K562 (cell line): ENCODE measurements around the gene PSRC1. TPM values are rescaled to one million over a fixed set of nuclear protein-coding genes. Genes with fewer than 3 reads are reported as not detected.

ENCODE experiments used
- BCL6 ChIP-seq: fragments of 250-450 bp; sonication (Bioruptor Pico); IDR thresholded peaks from 2 replicates; pipeline ENCODE4 v1.4.0; 2020
- CBX2 ChIP-seq: fragments of 200-600 bp; sonication (generic); IDR thresholded peaks from one replicate; pipeline ENCODE4 v1.6.1; 2012; ENCODE audit warnings: mild to moderate bottlenecking, low read length, inconsistent platforms; ENCODE audit not compliant: insufficient read depth, poor library complexity, severe bottlenecking
- ETV5 ChIP-seq: sonication (generic); formaldehyde crosslinking; IDR thresholded peaks from 2 replicates; pipeline ENCODE4 v1.4.0; 2020; ENCODE audit warnings: low read depth, mild to moderate bottlenecking, missing genetic modification reagents
- L3MBTL2 ChIP-seq: fragments of 450-650 bp; IDR thresholded peaks from 2 replicates; pipeline ENCODE4 v1.6.1; 2016; ENCODE audit warnings: mild to moderate bottlenecking, moderate library complexity
- NR2C2 ChIP-seq, 2 experiments: fragments of 200-800 bp in 1 of 2; sonication (Bioruptor generic) in 1 of 2; sonication (generic) in 1 of 2; formaldehyde crosslinking in 1 of 2; IDR thresholded peaks; 2 replicates each; pipeline versions ENCODE4 v1.6.1 to v1.8.0; 2016 to 2022; ENCODE audit warnings: mild to moderate bottlenecking in 1 of 2, missing compliant biosample characterization in 1 of 2, missing genetic modification characterization in 1 of 2, missing genetic modification reagents in 1 of 2
- POLR2H ChIP-seq: IDR thresholded peaks from 2 replicates; pipeline ENCODE4 v1.6.1; 2016; ENCODE audit warnings: missing genetic modification characterization, low read depth, mild to moderate bottlenecking, control low read depth, missing compliant biosample characterization, moderate library complexity
- POLR3G ChIP-seq: IDR thresholded peaks from 2 replicates; pipeline ENCODE4 v1.6.1; 2011; ENCODE audit not compliant: insufficient read length, insufficient replicate concordance; ENCODE audit errors: extremely low read depth
- SP2 ChIP-seq: IDR thresholded peaks from 2 replicates; pipeline ENCODE4 v1.6.1; 2011; ENCODE audit warnings: mild to moderate bottlenecking, low read depth, low read length, moderate library complexity; ENCODE audit not compliant: poor library complexity, severe bottlenecking; ENCODE audit errors: extremely low read depth
- XRCC5 ChIP-seq: fragments of 200-400 bp; formaldehyde crosslinking; IDR thresholded peaks from 2 replicates; pipeline ENCODE4 v1.6.1; 2017; ENCODE audit warnings: low read depth, mild to moderate bottlenecking, low read length
- ZFP30 ChIP-seq: fragments of 250-450 bp; sonication (Bioruptor Pico); IDR thresholded peaks from 2 replicates; pipeline ENCODE4 v1.8.0; 2022; ENCODE audit warnings: moderate library complexity, mild to moderate bottlenecking, inconsistent platforms, borderline replicate concordance
- ZKSCAN3 ChIP-seq: fragments of 250-450 bp; sonication (Bioruptor Pico); IDR thresholded peaks from 2 replicates; pipeline ENCODE4 v1.4.0; 2020
- ZNF408 ChIP-seq: fragments of 250-450 bp; sonication (Bioruptor Pico); IDR thresholded peaks from 2 replicates; pipeline ENCODE4 v1.4.0; 2020; ENCODE audit warnings: low read depth, mild to moderate bottlenecking, moderate library complexity
- ZNF436 ChIP-seq: fragments of 250-450, 450-650 bp; sonication (Bioruptor Pico); formaldehyde crosslinking; IDR thresholded peaks from 2 replicates; pipeline ENCODE4 v1.7.0; 2020; ENCODE audit warnings: mild to moderate bottlenecking
- polyA plus RNA-seq, 8 experiments: library from polyadenylated mRNA; depleted of rRNA in 4 of 8; stranded (reverse) in 5 of 8; unstranded in 3 of 8; fragments of >200 nt; fragmentation: Nextera tagmentation in 2 of 8; fragmentation: Illumina TruSeq in 1 of 8; extraction: Ambion mirVana in 2 of 8; extraction: Trizol in 1 of 8; gene quantifications; 2 replicates each; pipeline versions ENCODE4 v1.2.1 to v1.2.3, GENCODE V29; 2011 to 2014; ENCODE audit warnings: inconsistent platforms in 1 of 8, missing spikeins in 1 of 8
- total RNA-seq, 7 experiments: library from RNA; depleted of rRNA in 6 of 7; stranded (reverse); fragments of >200 nt in 6 of 7; fragmentation: Illumina TruSeq in 2 of 7; extraction: Trizol in 2 of 7; gene quantifications; 2 replicates each; pipeline versions ENCODE4 v1.2.1 to v1.2.3, GENCODE V29; 2011 to 2021; ENCODE audit warnings: low replicate concordance in 1 of 7
- TF ChIP-seq, protein P1 (sequence below): sonication (generic); formaldehyde crosslinking; IDR thresholded peaks from 2 replicates; pipeline ENCODE4 v1.8.0; 2022; ENCODE audit warnings: missing genetic modification reagents, mild to moderate bottlenecking, borderline replicate concordance
- TF ChIP-seq, protein P2 (sequence below): IDR thresholded peaks from 2 replicates; pipeline ENCODE4 v1.6.1; 2011; ENCODE audit warnings: borderline replicate concordance, low read depth, mild to moderate bottlenecking, moderate library complexity, low read length; ENCODE audit not compliant: insufficient read depth, poor library complexity, severe bottlenecking
- TF ChIP-seq, protein P3 (sequence below): sonication (generic); formaldehyde crosslinking; IDR thresholded peaks from 2 replicates; pipeline ENCODE4 v1.8.0; 2022; ENCODE audit warnings: mild to moderate bottlenecking, missing genetic modification reagents
- TF ChIP-seq, protein P4 (sequence below): fragments of 250-450 bp; sonication (Bioruptor Pico); IDR thresholded peaks from 2 replicates; pipeline ENCODE4 v1.4.0; 2020

The PSRC1 gene
- total and polyA plus RNA-seq, 9 of the 15 experiments (the other 6 are each of a cell fraction or from before 2014, with no cell fraction given), result 6.5 to 65.2 (median 39.3) TPM

DNA sequence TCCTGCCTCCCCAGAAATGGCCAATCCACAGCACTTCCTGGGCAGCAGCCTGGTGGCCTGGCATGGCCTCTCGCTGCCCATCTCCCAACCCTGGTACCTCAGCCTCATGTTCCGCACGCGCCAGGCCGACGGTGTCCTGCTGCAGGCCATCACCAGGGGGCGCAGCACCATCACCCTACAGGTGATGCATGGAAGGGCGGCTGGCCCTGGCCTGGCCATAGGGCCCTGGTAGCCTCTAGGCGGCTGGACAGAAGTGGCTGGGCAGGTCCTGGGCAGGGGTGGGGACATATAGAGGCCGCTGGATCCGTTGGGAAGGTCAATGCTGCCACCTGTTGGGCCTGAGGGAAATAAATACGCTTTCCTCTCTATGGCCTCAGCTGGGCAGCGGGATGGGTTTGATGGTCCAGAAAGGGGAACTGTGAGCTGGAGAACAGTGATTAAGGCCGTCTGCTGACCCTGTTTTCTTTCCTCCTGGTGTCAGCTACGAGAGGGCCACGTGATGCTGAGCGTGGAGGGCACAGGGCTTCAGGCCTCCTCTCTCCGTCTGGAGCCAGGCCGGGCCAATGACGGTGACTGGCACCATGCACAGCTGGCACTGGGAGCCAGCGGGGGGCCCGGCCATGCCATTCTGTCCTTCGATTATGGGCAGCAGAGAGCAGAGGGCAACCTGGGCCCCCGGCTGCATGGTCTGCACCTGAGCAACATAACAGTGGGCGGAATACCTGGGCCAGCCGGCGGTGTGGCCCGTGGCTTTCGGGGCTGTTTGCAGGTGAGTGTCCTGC is 19.2 kb downstream of the PSRC1 start (continued):
- TF ChIP-seq NR2C2 (CRISPR knock-in tag; IDR thresholded peaks at IDR 0.05) (peak; percentile 89), NR2C2 (tag; IDR thresholded peaks at IDR 0.05) (no peak), SP2 (no peak), L3MBTL2 (peak; percentile 82), BCL6 (CRISPR knock-in tag) (no peak), CBX2 (no peak), POLR2H (tag) (no peak), XRCC5 (peak; percentile 98), ZNF436 (no peak), POLR3G (no peak), ETV5 (CRISPR knock-in tag) (no peak), ZKSCAN3 (CRISPR knock-in tag) (no peak), ZNF408 (no peak), ZFP30 (CRISPR knock-in tag) (no peak)
- TF ChIP-seq, protein P1, sequence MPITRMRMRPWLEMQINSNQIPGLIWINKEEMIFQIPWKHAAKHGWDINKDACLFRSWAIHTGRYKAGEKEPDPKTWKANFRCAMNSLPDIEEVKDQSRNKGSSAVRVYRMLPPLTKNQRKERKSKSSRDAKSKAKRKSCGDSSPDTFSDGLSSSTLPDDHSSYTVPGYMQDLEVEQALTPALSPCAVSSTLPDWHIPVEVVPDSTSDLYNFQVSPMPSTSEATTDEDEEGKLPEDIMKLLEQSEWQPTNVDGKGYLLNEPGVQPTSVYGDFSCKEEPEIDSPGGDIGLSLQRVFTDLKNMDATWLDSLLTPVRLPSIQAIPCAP (CRISPR knock-in tag), result peak; percentile 33; the same call in 1 of the 2 replicates
- TF ChIP-seq, protein P2, sequence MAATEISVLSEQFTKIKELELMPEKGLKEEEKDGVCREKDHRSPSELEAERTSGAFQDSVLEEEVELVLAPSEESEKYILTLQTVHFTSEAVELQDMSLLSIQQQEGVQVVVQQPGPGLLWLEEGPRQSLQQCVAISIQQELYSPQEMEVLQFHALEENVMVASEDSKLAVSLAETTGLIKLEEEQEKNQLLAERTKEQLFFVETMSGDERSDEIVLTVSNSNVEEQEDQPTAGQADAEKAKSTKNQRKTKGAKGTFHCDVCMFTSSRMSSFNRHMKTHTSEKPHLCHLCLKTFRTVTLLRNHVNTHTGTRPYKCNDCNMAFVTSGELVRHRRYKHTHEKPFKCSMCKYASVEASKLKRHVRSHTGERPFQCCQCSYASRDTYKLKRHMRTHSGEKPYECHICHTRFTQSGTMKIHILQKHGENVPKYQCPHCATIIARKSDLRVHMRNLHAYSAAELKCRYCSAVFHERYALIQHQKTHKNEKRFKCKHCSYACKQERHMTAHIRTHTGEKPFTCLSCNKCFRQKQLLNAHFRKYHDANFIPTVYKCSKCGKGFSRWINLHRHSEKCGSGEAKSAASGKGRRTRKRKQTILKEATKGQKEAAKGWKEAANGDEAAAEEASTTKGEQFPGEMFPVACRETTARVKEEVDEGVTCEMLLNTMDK, result peak; percentile 56
- TF ChIP-seq, protein P3, sequence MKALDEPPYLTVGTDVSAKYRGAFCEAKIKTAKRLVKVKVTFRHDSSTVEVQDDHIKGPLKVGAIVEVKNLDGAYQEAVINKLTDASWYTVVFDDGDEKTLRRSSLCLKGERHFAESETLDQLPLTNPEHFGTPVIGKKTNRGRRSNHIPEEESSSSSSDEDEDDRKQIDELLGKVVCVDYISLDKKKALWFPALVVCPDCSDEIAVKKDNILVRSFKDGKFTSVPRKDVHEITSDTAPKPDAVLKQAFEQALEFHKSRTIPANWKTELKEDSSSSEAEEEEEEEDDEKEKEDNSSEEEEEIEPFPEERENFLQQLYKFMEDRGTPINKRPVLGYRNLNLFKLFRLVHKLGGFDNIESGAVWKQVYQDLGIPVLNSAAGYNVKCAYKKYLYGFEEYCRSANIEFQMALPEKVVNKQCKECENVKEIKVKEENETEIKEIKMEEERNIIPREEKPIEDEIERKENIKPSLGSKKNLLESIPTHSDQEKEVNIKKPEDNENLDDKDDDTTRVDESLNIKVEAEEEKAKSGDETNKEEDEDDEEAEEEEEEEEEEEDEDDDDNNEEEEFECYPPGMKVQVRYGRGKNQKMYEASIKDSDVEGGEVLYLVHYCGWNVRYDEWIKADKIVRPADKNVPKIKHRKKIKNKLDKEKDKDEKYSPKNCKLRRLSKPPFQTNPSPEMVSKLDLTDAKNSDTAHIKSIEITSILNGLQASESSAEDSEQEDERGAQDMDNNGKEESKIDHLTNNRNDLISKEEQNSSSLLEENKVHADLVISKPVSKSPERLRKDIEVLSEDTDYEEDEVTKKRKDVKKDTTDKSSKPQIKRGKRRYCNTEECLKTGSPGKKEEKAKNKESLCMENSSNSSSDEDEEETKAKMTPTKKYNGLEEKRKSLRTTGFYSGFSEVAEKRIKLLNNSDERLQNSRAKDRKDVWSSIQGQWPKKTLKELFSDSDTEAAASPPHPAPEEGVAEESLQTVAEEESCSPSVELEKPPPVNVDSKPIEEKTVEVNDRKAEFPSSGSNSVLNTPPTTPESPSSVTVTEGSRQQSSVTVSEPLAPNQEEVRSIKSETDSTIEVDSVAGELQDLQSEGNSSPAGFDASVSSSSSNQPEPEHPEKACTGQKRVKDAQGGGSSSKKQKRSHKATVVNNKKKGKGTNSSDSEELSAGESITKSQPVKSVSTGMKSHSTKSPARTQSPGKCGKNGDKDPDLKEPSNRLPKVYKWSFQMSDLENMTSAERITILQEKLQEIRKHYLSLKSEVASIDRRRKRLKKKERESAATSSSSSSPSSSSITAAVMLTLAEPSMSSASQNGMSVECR, result peak; percentile 94
- TF ChIP-seq, protein P4, sequence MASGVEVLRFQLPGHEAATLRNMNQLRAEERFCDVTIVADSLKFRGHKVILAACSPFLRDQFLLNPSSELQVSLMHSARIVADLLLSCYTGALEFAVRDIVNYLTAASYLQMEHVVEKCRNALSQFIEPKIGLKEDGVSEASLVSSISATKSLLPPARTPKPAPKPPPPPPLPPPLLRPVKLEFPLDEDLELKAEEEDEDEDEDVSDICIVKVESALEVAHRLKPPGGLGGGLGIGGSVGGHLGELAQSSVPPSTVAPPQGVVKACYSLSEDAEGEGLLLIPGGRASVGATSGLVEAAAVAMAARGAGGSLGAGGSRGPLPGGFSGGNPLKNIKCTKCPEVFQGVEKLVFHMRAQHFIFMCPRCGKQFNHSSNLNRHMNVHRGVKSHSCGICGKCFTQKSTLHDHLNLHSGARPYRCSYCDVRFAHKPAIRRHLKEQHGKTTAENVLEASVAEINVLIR, result no peak
